ENCODE results near the gene PRMT6. TPM values are rescaled to one million over a fixed set of nuclear protein-coding genes. Genes with fewer than 3 reads are reported as not detected.
"Not testable (repeated sequence)": the region's sequence is repeated elsewhere in the genome, so short reads cannot be mapped to it uniquely, and the experiment has no call there.

Gene PRMT6
- total RNA-seq (2014; rRNA removed; shearing (Covaris generic)) = 11.1 and 12.2 TPM in 2 replicates
- 14.1 and 18.9 TPM in 2 replicates for polyA plus RNA-seq (2015; cell fraction: cytosol; rRNA removed)
- polyA plus RNA-seq (2015; cell fraction: nucleus; rRNA removed) = 6.5 and 7.4 TPM in 2 replicates

DNA sequence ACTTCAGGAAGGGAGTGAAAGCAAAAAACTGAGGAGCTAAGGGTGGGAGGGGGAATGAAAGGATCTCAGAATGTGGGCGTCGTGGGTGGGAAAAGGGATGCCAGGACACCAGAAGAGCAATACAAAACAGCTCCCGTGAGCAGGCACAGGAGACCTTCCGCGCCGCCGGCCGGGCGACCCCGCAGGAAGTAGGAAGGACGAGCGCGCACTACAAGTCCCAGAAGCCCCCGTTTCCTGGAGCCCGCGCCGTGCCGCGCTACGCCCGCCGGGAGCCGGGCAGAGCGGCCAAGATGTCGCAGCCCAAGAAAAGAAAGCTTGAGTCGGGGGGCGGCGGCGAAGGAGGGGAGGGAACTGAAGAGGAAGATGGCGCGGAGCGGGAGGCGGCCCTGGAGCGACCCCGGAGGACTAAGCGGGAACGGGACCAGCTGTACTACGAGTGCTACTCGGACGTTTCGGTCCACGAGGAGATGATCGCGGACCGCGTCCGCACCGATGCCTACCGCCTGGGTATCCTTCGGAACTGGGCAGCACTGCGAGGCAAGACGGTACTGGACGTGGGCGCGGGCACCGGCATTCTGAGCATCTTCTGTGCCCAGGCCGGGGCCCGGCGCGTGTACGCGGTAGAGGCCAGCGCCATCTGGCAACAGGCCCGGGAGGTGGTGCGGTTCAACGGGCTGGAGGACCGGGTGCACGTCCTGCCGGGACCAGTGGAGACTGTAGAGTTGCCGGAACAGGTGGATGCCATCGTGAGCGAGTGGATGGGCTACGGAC, at the start of gene PRMT6:
Gene PRMT6, plus strand, starts transcription at position 249 of the 771 bp plus-strand sequence. Its CDS starts 42 bp downstream, at position 291.
- in situ Hi-C loops (cut with HindIII; ENCODE audit: low pct_unique_long_range_greater_than_20kb, low sequenced_read_pairs) = no loop called here
- peak; percentile 72 for DNase-seq (ENCODE audit: low read depth, low spot score)

DNA sequence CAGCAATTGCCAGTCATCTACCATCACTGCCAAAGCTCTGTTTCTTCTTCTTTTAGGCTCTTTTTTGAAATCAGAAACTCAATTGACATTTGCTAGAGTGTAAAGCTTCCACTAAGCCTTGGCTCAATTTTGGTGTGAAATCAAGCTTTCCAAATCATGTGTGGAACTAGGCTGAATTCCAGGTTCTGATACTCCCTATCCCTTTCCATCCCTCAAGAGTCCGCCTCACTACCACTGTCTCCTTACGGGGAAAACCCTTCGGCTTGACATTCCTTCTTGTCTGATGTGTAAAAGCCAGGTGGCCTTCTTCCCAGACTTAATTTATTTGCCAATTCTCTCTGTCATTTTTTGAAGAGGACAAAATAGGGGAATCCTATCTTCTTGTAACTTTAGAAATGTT, 47.2 kb upstream of the PRMT6 start:
- in situ Hi-C loops (cut with HindIII; ENCODE audit: low pct_unique_long_range_greater_than_20kb, low sequenced_read_pairs) = no loop called here

DNA sequence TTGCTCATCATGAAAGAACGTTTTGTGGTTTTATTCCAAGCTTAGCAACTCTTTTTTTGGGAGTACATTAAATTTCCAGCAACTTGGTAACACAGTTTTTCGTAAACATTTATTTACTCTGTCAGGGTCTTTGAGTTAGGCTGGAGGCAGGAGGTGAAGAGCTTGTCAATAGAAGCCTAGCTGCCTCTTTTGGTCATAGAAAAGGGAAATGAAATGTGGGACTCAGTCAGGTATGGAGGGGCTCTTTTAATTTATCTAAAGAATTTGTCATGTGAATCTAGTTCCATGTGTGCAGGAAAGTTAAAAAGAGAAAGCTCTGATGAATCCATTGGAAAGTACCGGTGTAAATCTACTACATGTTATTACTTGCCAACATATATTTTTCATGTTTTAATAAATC, 45.9 kb upstream of the PRMT6 start:
- in situ Hi-C loops (cut with HindIII; ENCODE audit: low pct_unique_long_range_greater_than_20kb, low sequenced_read_pairs) = no loop called here
- DNase-seq (ENCODE audit: low read depth, low spot score) = no peak

More for the DNA sequence above, 47.2 kb upstream of the PRMT6 start:
- DNase-seq (ENCODE audit: low read depth, low spot score) = no peak

DNA sequence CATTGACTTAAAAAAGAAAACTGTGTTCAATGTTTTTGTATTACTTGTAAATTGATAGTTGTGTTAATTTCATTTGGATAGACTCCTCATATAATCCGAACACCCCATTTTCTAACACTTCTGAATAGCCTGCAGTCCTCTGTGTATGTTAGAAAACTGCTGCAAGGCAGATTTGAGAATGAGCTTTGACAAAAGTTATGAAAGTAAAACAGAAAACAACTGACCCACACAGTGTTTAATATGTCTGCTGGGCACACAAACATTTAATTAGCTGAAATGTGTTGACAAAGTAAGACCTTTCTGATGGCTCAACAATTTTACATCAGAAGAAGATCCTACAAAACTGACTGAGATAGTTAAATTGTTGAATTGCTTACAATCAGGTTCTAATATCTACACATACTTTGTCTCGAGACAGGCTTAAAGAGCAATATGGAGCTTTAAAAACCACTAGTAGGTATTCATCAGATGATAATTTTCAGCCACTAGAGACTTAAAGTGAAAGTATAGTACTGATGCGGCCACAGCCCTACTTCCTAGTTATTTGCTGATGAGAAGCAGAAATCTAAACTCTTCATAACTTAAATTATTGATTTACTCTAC, 40.0 kb upstream of the PRMT6 start:
- in situ Hi-C loops (cut with HindIII; ENCODE audit: low pct_unique_long_range_greater_than_20kb, low sequenced_read_pairs) = no loop called here
- no peak for DNase-seq (ENCODE audit: low read depth, low spot score)

DNA sequence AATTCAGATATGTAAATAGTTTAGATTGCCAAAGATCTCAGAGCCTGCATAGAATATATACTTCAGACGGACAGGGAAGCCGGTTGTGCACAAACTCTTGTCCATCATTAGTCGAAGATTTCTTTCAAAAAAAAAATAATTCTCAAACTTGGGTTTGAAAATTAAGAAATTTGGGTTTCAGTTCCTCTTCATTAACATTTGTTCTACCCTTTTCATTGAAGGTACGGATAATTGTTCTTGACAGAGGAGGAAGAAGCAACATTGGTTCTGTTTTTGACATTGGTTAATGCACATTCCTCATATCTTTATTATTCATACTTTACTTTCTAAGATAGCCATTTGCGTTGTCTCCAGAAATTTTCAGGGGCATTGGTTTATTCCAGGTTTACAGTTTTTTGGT, 38.0 kb upstream of the PRMT6 start:
- in situ Hi-C loops (cut with HindIII; ENCODE audit: low pct_unique_long_range_greater_than_20kb, low sequenced_read_pairs) = no loop called here

DNA sequence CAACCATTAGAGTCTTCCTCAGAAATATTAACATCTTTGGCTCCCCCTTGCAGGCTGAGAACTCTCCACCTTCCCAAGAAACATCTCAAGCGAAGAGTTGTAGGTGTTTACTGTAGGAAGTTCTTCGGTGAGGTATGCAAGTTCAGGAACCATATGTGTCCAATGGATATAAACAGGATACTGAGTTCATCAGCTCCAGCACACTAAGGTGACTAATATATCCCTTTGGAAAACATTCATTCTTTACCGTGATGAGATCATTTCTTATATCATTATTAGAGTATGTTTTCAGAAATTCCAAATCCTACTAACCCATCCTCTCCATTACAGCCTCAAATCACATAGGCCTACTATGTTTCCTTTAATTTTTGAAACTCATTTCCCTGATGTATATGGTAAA, 37.3 kb upstream of the PRMT6 start:
- DNase-seq (ENCODE audit: low read depth, low spot score) = no peak
- in situ Hi-C loops (cut with HindIII; ENCODE audit: low pct_unique_long_range_greater_than_20kb, low sequenced_read_pairs) = no loop called here

More for the DNA sequence above, 38.0 kb upstream of the PRMT6 start:
- no peak for DNase-seq (ENCODE audit: low read depth, low spot score)

DNA sequence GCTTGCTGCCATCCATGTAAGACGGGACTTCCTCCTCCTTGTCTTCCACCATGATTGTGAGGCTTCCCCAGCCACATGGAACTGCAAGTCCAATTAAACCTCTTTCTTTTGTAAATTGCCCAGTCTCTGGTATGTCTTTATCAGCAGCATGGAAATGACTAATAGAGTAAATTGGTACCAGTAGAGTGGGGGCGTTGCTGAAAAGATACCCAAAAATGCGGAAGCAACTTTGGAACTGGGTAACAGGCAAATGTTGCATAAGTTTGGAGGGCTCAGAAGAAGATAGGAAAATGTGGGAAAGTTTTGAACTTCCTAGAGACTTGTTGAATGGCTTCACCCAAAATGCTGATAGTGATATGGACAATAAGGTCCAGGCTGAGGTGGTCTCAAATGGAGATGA, 17.6 kb upstream of the PRMT6 start:
- in situ Hi-C loops (cut with HindIII; ENCODE audit: low pct_unique_long_range_greater_than_20kb, low sequenced_read_pairs); DNase-seq (ENCODE audit: low read depth, low spot score): not testable (repeated sequence)

DNA sequence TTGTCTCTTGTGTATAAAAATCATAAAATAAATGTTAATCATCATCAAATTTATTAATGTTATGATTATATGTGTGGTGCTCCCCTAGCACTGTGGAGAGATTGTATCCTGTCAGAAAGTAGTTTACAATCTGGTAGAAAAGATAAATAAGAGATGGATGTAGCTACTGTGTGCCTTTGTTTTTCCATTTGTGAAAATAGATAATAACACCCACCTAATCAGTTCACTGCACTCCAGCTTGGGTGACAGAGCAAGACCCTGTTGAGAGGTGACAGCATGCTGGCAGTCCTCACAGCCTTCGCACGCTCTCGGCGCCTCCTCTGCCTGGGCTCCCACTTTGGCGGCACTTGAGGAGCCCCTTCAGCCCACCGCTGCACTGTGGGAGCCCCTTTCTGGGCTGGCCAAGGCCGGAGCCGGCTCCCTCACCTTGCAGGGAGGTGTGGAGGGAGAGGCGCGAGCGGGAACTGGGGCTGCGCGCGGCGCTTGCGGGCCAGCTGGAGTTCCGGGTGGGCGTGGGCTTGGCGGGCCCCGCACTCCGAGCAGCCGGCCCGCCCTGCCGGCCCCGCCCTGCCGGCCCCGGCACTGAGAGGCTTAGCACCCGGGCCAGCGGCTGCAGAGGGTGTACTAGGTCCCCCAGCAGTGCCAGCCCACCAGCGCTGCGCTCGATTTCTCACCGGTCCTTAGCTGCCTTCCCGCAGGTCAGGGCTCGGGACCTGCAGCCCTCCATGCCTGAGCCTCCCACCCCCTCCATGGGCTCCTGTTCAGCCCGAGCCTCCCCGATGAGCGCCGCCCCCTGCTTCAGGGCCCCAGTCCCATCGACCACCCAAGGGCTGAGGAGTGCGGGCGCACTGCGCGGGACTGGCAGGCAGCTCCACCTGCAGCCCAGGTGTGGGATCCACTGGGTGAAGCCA, 11.9 kb upstream of the PRMT6 start:
- in situ Hi-C loops (cut with HindIII; ENCODE audit: low pct_unique_long_range_greater_than_20kb, low sequenced_read_pairs); DNase-seq (ENCODE audit: low read depth, low spot score): not testable (repeated sequence)

DNA sequence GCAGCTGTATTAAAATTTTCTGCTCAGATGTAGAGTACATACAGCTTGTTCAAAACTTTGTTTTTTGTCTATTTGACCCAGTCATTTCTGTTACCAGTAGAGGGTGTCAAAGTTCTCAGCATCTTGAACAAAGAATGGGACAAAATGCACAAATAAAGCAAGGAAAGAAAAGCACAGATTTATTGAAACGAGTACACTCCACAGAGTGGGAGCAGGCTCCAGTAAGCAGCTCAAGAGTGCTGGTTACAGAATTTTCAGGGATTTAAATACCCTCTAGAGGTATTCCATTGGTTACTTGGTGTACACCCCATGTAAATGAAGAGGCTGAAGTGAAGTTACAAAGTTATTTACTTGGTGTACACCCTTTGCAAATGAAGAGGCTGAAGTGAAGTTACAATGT, 8.9 kb upstream of the PRMT6 start:
- DNase-seq (ENCODE audit: low read depth, low spot score) = peak; percentile 9

DNA sequence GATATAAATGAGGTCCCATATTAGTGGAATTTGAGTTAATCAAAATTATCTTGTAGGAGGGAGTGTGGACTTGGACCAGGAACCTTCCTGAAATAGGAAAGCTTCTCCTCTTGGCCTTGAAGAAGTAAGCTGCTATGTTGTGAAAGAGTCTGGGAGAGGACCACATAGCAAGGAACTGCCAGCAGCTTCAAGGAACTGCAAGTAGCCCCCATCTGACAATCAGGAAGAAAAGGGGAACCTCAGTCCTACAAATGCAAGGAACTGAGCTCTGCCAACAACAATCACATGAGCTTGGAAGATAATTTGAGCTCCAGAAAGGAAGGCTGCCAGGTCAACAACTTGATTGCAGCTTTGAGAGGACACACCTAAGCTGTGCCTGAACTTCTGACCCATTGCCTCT, 8.2 kb upstream of the PRMT6 start:
- in situ Hi-C loops (cut with HindIII; ENCODE audit: low pct_unique_long_range_greater_than_20kb, low sequenced_read_pairs) = no loop called here
- DNase-seq (ENCODE audit: low read depth, low spot score) = no peak

More for the DNA sequence above, 8.9 kb upstream of the PRMT6 start:
- in situ Hi-C loops (cut with HindIII; ENCODE audit: low pct_unique_long_range_greater_than_20kb, low sequenced_read_pairs) = no loop called here

DNA sequence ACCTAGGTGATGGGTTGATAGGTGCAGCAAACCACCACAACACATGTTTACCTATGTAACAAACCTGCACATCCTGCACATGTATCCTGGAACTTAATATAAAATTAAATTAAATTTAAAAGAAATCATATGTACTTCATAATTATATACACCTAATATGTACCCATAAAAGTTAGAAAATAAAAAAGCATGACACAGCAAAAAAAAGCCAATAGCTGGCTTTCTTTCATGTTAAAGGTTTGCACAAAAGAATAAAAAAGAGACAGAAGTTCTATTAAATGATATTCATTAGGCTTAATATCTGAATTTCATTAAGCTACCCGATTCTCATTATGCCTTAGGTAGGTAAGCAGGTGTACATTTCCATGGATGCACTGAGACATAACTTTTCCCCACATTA, 5.2 kb upstream of the PRMT6 start:
- in situ Hi-C loops (cut with HindIII; ENCODE audit: low pct_unique_long_range_greater_than_20kb, low sequenced_read_pairs) = no loop called here
- DNase-seq (ENCODE audit: low read depth, low spot score) = no peak

DNA sequence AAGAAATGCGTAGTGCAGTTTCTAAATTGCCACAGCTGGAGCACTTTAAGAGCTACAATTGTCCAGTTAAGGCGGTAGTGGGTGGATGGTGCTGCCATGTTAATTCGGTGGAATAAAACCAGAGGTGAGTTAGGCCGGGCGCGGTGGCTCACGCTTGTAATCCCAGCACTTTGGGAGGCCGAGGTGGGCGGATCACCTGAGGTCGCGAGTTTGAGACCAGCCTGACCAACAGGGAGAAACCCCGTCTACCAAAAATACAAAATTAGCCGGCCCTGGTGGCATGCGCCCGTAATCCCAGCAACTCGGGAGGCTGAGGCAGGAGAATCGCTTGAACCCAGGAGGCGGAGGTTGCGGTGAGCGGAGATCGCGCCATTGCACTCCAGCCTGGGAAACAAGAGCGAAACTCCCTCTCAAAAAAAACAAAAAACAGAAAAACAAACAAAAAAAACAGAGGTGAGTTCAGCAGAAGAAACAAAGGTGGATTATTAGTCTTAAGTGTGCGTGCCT, 502 bp upstream of the PRMT6 start:
- DNase-seq (ENCODE audit: low read depth, low spot score); in situ Hi-C loops (cut with HindIII; ENCODE audit: low pct_unique_long_range_greater_than_20kb, low sequenced_read_pairs): not testable (repeated sequence)

DNA sequence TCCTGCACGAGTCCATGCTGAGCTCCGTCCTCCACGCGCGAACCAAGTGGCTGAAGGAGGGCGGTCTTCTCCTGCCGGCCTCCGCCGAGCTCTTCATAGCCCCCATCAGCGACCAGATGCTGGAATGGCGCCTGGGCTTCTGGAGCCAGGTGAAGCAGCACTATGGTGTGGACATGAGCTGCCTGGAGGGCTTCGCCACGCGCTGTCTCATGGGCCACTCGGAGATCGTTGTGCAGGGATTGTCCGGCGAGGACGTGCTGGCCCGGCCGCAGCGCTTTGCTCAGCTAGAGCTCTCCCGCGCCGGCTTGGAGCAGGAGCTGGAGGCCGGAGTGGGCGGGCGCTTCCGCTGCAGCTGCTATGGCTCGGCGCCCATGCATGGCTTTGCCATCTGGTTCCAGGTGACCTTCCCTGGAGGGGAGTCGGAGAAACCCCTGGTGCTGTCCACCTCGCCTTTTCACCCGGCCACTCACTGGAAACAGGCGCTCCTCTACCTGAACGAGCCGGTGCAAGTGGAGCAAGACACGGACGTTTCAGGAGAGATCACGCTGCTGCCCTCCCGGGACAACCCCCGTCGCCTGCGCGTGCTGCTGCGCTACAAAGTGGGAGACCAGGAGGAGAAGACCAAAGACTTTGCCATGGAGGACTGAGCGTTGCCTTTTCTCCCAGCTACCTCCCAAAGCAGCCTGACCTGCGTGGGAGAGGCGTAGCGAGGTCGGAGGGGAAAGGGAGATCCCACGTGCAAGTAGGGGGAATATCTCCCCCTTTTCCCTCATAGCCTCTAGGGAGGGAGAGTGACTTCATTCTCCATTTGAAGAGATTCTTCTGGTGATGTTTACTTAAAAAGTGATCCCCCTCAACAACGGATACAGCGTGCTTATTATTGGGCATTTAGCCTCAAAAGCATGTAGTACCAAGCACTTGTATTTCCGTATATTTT, 991 bp downstream of the PRMT6 start:
- in situ Hi-C loops (cut with HindIII; ENCODE audit: low pct_unique_long_range_greater_than_20kb, low sequenced_read_pairs) = no loop called here
- DNase-seq (ENCODE audit: low read depth, low spot score) = peak; percentile 25

DNA sequence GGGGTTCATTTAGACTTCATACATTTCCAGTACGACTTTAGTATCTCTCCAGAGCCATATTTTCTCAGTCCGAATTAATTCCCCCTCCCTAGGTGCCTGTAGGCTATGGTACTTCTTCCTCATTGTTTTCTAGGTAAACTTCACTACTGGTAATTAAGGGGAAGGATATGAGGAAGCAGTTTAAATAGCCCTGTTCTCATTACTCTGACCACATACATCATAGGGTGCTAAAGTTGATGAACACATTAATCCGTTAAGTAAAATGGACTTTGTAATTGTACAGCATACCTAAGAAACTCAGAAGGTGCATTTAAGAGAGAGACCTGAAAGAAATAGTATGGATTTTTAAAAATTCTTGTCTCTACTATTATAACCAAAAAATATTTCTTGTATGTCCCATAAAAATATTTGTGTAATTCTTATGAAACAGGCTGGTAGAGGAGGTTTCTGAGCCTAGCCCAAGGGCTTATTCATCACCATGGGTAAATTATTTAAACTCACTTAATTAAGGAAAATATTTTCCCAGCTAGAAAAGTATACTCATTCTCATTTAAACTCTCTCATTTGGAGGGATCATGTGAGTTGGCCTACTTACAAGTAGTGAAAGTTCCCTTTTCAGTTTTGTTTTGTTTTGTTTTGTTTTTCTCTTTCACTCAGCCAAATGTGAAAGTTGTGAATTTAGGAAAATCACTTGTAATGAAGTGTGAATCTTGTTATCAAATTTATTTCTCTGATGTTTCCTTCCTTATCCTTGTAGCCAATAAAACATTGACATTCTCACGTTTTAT, 2.0 kb downstream of the PRMT6 start:
- DNase-seq (ENCODE audit: low read depth, low spot score) = no peak
- in situ Hi-C loops (cut with HindIII; ENCODE audit: low pct_unique_long_range_greater_than_20kb, low sequenced_read_pairs) = no loop called here

DNA sequence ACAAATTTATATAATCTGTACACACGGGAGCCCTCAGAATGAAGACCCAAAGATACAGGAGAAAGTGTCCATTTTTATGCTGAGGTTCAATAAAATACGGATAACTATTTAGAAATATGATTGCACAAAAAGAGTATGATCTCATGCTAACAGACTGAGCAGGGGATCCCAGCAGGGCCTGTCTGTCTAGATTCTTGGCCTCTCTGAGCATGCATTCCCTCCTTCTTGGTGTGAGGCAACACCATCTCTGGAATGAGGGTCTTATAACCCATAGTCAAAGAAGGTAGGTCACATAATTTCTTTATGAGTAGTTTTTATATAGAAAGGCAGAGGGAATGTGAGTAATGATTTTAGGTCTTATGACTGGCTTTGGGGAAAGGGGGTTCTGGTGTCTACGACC, 5.4 kb downstream of the PRMT6 start:
- DNase-seq (ENCODE audit: low read depth, low spot score) = no peak
- in situ Hi-C loops (cut with HindIII; ENCODE audit: low pct_unique_long_range_greater_than_20kb, low sequenced_read_pairs) = no loop called here

DNA sequence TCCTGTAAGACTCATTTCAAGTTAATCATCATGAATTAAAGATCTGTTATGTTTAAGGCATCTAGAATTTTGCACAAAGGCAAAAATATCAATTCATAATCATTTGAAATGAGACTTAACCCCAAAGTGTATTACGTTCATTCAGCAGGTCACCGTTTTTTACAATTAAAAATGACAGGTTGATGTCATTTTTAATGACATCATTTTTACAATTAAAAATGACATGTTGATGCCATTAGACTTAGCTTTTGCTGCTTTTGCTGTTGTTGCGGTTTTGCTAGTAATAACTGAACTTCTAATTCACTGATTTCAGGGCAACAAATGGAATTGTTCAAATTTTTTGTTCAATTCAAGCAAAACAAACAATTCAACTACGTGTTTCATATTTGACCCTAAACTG, 17.0 kb downstream of the PRMT6 start:
- DNase-seq (ENCODE audit: low read depth, low spot score) = no peak
- in situ Hi-C loops (cut with HindIII; ENCODE audit: low pct_unique_long_range_greater_than_20kb, low sequenced_read_pairs) = no loop called here
